ENCODE results near the gene BIRC6.
"Not testable (repeated sequence)": the region's sequence is repeated elsewhere in the genome, so short reads cannot be mapped to it uniquely, and the experiment has no call there.

BIRC6 gene

DNA sequence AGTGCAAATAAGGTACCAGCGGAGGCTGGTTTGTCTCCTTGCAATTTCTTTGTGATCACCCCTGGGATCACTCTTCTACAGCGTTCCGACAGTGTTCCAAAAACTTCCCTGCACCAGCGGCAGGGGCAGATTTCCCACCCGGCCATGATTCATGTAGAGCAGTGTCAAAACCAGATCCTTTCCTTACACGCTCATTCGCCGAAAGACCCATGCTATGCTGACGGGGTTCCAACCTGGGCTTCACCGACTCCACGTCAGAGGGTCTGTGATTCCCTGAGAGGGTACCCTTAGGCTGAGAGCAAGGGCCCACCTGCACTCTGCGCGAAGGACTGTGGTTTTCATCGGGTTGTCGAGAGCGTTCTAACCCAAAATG lies 270.6 kb downstream of the BIRC6 start:
- TF ChIP-seq POLR2A (IDR thresholded peaks at IDR 0.05; ENCODE audit: low read depth, low read length), result no peak
- TF ChIP-seq TAF1 (IDR thresholded peaks at IDR 0.05; ENCODE audit: borderline replicate concordance, low read depth, low read length), result no peak
- TF ChIP-seq POLR2AphosphoS5 (IDR thresholded peaks at IDR 0.05; ENCODE audit: low read depth, low read length), result no peak
- DNase-seq (ENCODE audit: insufficient read length), result peak; percentile 8
- FAIRE-seq, result peak; percentile 73

DNA sequence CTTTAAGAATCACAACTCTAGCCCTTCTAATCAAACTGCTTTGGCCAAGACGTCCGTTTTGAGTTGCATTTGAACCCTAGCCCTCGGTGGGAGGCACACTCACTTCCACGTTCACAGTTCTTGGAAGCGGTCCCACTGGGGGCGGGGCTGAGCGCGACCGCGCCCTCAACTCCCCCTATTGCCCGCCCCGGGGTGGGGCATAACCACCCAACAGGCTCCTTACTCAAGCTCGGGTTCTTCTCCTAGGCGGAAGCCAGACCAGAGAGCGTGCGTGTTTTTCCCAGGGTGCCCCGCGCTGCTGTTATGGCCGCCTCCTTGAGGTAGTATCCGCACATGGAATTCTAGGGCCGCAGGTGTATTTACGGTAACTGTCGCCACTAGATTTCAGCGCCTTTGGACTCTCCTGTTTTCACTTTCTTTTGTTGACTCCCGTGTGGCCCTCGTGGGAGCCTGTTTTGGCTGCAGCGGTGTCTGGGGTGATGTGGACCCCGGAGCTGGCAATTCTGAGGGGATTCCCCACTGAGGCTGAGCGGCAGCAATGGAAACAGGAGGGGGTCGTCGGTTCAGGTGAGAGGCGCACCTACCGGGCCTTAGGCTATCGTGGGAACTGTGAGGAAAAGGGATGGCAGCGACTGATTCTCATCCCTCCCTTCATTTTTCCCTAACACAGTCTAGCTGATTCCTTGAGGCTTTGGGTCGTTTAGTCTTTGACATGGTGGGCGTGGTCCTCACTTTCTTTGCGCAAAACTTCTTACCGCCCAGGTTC lies 271.2 kb downstream of the BIRC6 start, which contains the start of gene TTC27:
TTC27 (plus strand) TSS at position 237 of the 766 bp plus-strand sequence; CDS start at position 480, 243 bp downstream.
- DNase-seq (ENCODE audit: insufficient read length), result peak; percentile 85
- peak; percentile 97 for FAIRE-seq
- TF ChIP-seq TAF1 (IDR thresholded peaks at IDR 0.05; ENCODE audit: borderline replicate concordance, low read depth, low read length) (peak; percentile 82; the same call in 1 of the 2 replicates), POLR2AphosphoS5 (IDR thresholded peaks at IDR 0.05; ENCODE audit: low read depth, low read length) (no peak; the same call in none of the 2 replicates), POLR2A (IDR thresholded peaks at IDR 0.05; ENCODE audit: low read depth, low read length) (peak; percentile 80)

DNA sequence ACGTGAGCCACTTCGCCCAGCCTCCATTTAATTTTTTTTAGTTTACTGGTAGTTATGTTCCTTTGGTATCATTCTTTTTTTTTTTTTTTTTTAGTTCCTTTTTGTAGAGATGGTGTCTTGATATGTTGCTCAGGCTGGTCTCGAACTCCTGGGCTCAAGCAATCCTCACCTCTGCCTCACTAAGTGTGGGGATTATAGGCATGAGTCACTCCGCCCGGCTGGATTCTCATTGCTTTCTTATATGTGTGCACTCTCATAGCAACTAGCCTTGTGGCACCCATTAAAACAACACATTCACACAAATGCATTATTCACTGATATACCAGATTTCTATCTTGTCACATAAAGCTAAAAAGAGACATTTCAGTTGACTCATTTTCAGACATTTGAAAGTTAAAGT lies 275.3 kb downstream of the BIRC6 start:
- FAIRE-seq, result no peak
- DNase-seq (ENCODE audit: insufficient read length), result no peak

DNA sequence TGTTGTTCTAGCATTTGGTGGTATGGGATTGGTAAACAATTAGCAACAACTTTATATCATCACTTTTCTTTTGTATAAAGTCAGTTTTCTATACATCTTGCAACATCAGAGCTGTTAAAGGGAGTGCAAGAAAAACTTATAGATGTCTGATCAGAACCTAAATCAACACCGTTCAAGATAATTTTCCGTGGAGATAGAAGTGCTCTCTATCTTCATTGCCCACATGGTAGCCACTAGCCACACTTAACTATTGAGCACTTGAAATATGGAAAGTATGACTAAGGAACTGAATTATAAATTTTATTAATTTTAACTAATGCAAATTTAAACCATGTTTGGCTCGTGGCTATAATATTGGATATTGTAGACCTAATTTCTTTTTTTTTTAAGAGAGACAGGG lies 276.2 kb downstream of the BIRC6 start:
- FAIRE-seq, result no peak
- TF ChIP-seq POLR2A (IDR thresholded peaks at IDR 0.05; ENCODE audit: low read depth, low read length) (no peak), POLR2AphosphoS5 (IDR thresholded peaks at IDR 0.05; ENCODE audit: low read depth, low read length) (no peak), TAF1 (IDR thresholded peaks at IDR 0.05; ENCODE audit: borderline replicate concordance, low read depth, low read length) (no peak)
- no peak for DNase-seq (ENCODE audit: insufficient read length)

More for the DNA sequence above, 275.3 kb downstream of the BIRC6 start:
- no peak for TF ChIP-seq POLR2AphosphoS5 (IDR thresholded peaks at IDR 0.05; ENCODE audit: low read depth, low read length)
- no peak for TF ChIP-seq TAF1 (IDR thresholded peaks at IDR 0.05; ENCODE audit: borderline replicate concordance, low read depth, low read length)
- no peak for TF ChIP-seq POLR2A (IDR thresholded peaks at IDR 0.05; ENCODE audit: low read depth, low read length)

DNA sequence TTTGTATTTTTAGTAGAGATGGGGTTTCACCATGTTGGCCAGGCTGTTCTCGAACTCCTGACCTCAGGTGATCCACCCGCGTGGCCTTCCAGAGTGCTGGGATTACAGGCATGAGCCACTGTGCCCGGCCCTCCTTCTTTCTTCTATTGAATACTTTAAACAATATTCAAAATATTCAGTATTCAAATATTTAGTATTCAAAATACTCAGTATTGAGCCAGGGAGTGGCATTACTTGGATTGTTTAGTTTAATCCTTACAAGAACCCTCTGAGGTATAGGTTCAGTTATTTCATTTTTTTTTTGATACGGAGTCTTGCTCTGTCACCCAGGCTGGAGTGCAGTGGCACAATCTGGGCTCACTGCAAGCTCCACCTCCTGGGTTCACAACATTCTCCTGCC lies 281.7 kb downstream of the BIRC6 start:
- not testable (repeated sequence) for FAIRE-seq

DNA sequence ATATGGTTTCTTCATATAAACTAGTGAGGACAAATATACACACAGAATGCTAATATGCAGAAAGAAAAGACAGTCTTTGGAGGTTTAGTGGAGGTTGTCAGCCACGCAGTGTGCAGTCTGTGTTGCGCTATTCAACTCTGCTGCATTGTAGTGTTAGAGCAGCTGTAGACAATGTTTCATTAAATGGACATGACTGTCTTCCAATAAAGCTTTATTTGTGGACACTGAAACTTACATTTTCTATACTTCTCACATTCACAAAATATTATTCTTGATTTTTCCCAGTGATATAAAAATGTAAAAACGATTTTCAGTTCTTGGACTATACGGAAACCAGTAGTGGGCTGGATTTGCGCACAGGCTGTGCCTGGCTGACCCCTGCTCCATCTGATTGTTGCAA lies 284.4 kb downstream of the BIRC6 start:
- DNase-seq (ENCODE audit: insufficient read length), result no peak
- FAIRE-seq, result no peak
- TF ChIP-seq TAF1 (IDR thresholded peaks at IDR 0.05; ENCODE audit: borderline replicate concordance, low read depth, low read length), result no peak
- TF ChIP-seq POLR2AphosphoS5 (IDR thresholded peaks at IDR 0.05; ENCODE audit: low read depth, low read length), result no peak
- TF ChIP-seq POLR2A (IDR thresholded peaks at IDR 0.05; ENCODE audit: low read depth, low read length), result no peak

More for the DNA sequence above, 281.7 kb downstream of the BIRC6 start:
- not testable (repeated sequence) for DNase-seq (ENCODE audit: insufficient read length)

DNA sequence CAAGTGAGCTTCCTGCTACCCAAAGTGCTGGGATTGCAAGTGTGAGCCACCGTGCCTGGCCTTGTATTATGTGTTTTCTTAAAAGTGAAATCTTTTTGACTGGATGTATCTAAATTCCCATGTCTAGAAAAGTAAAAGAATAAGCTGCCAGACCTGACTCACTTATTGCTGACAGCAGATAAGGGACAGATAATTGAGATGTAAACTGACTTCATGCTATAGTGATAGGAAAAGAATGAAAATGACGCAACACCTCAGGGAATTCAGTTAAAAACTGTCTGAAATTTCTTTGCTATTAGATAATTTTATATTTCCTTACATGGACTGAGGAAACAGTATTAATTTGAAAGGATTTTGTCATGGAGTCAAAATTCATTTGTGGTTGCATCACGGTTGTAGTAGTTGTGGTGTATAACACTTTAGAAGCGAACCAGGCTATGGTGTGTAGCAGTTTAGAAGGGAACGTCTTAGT lies 290.4 kb downstream of the BIRC6 start:
- TF ChIP-seq TAF1 (IDR thresholded peaks at IDR 0.05; ENCODE audit: borderline replicate concordance, low read depth, low read length), result no peak
- no peak for TF ChIP-seq POLR2A (IDR thresholded peaks at IDR 0.05; ENCODE audit: low read depth, low read length)
- TF ChIP-seq POLR2AphosphoS5 (IDR thresholded peaks at IDR 0.05; ENCODE audit: low read depth, low read length), result no peak
- FAIRE-seq (no peak), DNase-seq (ENCODE audit: insufficient read length) (no peak)

DNA sequence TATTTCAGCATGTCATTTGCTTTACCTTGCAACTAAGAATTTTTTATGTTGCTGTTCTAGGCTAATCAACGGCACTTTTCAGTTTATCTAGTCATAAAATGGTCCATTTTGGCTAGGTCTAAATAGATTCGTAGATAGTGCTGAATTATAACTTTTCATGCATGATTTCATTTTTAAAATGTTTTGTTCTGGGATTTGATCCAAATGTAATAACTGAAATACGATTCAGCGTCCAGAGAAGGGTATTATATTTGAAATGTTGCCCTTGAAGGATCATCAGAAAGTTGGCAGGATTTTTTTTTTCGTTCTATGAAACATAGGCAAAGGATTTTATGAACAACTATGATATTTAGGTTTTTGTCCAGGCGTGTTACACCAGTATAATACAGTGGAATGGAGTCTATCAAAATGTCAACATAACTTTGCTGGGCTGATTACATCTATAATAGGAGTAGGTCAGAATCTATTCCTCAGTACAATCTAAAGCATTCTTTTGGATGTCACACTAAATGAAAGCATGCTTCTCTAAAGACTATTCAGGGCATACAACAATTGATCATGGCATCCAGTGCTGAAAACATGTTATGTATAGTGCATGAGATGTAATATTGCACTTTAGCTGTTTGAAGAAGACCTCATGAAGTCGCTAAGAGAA lies 295.9 kb downstream of the BIRC6 start:
- no peak for DNase-seq (ENCODE audit: insufficient read length)

DNA sequence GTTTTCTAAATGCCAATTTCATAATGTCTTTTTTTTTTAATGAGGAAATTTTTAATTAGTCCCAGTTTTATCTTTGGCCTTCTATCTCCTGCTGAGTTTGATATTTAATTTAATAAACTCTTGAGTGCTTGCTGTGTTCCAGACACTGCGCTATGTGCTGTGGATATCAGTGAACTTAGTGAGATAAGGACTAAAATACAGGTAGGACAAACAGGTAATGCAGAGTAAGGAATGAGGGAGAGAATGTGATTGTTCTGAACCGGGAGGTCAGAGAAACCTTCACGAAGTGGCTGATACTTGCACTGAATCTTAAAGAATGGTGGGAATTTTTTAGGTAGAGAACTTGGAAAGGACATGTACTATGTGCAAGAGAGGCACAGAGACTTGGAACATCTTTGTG lies 299.2 kb downstream of the BIRC6 start:
- FAIRE-seq (no peak), DNase-seq (ENCODE audit: insufficient read length) (no peak)
- TF ChIP-seq TAF1 (IDR thresholded peaks at IDR 0.05; ENCODE audit: borderline replicate concordance, low read depth, low read length), result no peak

More for the DNA sequence above, 295.9 kb downstream of the BIRC6 start:
- FAIRE-seq, result no peak
- no peak for TF ChIP-seq TAF1 (IDR thresholded peaks at IDR 0.05; ENCODE audit: borderline replicate concordance, low read depth, low read length)
- TF ChIP-seq POLR2A (IDR thresholded peaks at IDR 0.05; ENCODE audit: low read depth, low read length), result no peak
- TF ChIP-seq POLR2AphosphoS5 (IDR thresholded peaks at IDR 0.05; ENCODE audit: low read depth, low read length), result no peak

DNA sequence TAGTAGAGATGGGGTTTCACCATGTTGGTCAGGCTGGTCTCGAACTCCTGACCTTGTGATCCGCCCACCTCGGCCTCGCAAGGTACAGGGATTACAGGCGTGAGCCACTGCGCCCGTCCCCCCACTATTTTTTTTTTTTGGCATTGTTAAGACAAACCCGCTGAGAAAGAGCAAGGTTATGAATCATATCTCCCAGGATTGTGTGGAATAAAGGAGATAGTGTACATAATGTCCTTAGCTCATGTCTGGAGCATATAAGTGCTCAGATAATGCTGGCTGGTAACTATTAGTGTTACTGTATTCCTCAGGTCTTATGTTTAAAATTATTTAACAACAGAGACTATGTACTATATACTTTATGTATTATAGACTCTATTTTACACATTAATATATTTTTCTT lies 307.0 kb downstream of the BIRC6 start:
- no peak for TF ChIP-seq POLR2AphosphoS5 (IDR thresholded peaks at IDR 0.05; ENCODE audit: low read depth, low read length)
- no peak for TF ChIP-seq POLR2A (IDR thresholded peaks at IDR 0.05; ENCODE audit: low read depth, low read length)
- TF ChIP-seq TAF1 (IDR thresholded peaks at IDR 0.05; ENCODE audit: borderline replicate concordance, low read depth, low read length), result no peak
- DNase-seq (ENCODE audit: insufficient read length) (no peak), FAIRE-seq (no peak)

DNA sequence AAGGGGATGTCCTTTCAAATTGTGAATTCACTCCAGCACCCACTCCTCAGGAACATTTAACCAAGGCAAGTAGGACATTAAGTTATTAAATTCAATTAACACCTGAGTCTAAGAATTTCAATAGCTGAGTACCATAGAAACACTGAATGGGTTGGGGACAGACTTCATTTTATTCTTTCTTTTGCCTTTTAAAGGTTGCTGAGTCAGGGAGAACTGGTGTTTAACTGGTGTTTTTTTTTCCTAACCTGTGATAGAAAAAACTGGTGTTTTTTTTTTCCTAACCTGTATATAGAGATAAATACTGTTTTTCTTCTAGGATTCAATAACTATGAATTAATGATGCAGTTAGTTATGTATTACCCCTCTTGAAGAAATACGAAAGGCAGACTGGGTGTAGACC lies 309.9 kb downstream of the BIRC6 start:
- no peak for TF ChIP-seq TAF1 (IDR thresholded peaks at IDR 0.05; ENCODE audit: borderline replicate concordance, low read depth, low read length)
- TF ChIP-seq POLR2AphosphoS5 (IDR thresholded peaks at IDR 0.05; ENCODE audit: low read depth, low read length), result no peak
- DNase-seq (ENCODE audit: insufficient read length), result no peak
- no peak for FAIRE-seq

DNA sequence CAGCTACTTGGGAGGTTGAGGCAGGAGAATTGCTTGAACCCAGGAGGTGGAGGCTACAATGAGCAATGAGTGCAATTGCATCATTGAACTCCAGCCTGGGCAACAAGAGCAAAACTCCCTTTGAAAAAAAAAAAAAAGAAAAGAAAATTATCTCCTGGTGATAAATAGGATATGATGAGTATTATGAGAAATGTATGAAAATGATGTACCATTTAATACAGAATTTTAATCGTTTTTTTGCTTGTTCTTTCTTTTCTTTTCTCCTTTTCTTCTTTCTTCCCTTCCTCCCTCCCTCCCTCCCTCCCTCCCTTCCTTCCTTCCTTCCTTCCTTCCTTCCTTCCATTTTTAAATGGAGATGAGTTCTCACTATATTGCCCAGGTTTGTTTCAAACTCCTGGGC lies 311.4 kb downstream of the BIRC6 start:
- DNase-seq (ENCODE audit: insufficient read length), result no peak
- no peak for FAIRE-seq
- TF ChIP-seq POLR2AphosphoS5 (IDR thresholded peaks at IDR 0.05; ENCODE audit: low read depth, low read length) (no peak), POLR2A (IDR thresholded peaks at IDR 0.05; ENCODE audit: low read depth, low read length) (no peak)
